ENCODE measurements around the gene NAA30. TPM values are rescaled to one million over a fixed set of nuclear protein-coding genes. Genes with fewer than 3 reads are reported as not detected.

The NAA30 gene
- total and polyA plus RNA-seq, 2 of the 8 experiments (the other 6 are each of a cell fraction or from before 2014, with no cell fraction given) = 4.2 to 21.9 TPM

DNA sequence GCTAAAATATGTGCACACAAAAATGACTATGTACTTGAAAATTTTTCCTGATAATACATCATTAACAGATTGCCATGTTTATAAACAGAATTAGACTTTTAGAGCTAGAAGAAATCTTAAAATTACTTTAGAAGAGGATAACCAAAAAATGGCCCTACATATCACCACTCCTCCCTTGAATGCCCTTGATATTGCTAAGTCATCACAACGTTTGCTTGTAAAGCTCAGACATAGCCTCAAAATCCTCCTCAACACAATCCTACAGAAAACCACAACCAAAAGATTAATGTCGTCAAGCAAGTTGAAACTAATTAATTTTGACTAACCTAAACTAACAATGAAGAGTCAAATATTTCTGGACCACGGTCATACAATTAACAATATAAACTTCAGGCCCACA is 19.4 kb upstream of the NAA30 start:
- H3K27ac ChIP-seq (ENCODE audit: low read depth, low read length) = no peak overlapping the region
- no peak overlapping the region for H2AFZ ChIP-seq (ENCODE audit: low read length)
- H4K8ac ChIP-seq (ENCODE audit: extremely low read depth, insufficient read depth, low read length) = no peak overlapping the region
- H4K91ac ChIP-seq (replicated peaks; ENCODE audit: insufficient read length, low read length) = no peak overlapping the region
- no peak overlapping the region for H2AK5ac ChIP-seq (ENCODE audit: low read depth, low read length)
- 0 out of 7 replicates have a peak, but pooled peaks cover 0 to 2% (median 0%) of the 10 kb centered on the region in 4 experiments for H3K4me1 ChIP-seq (replicated peaks in 1 of 4; ENCODE audit: control insufficient read depth in 3 of 4, insufficient read depth in 4 of 4, low read length in 3 of 4)
- H4K5ac ChIP-seq (ENCODE audit: insufficient read length, low read depth, low read length) = no peak overlapping the region
- no peak overlapping the region for H2BK120ac ChIP-seq (replicated peaks; ENCODE audit: low read depth, low read length)
- no peak overlapping the region for H3K18ac ChIP-seq (ENCODE audit: extremely low read depth, low read length)
- H3K4ac ChIP-seq (replicated peaks; ENCODE audit: insufficient read length, low read depth, low read length) = no peak overlapping the region
- no peak overlapping the region for H2BK12ac ChIP-seq (ENCODE audit: low read depth, low read length)
- no peak for FAIRE-seq
- H3K14ac ChIP-seq (ENCODE audit: insufficient read length) = no peak overlapping the region
- H3K4me2 ChIP-seq (ENCODE audit: insufficient read depth in 1 of 2, low read depth in 2 of 2, low read length in 2 of 2) = no peak overlapping the region
- WGBS, 2 experiments (ENCODE audit: extremely low coverage in 1 of 2, insufficient coverage in 1 of 2, insufficient read length in 1 of 2, insufficient replicate concordance in 2 of 2, low coverage in 1 of 2, low lambda C conversion rate in 2 of 2, missing lambda C conversion rate in 1 of 2) = 60% methylated on average over 3 of the region's 3 CpGs; no CpG with 5 or more reads in 1 of the 2 experiments
- no peaks in the 10 kb centered on the region for H3K36me3 ChIP-seq (ENCODE audit: control insufficient read depth in 2 of 4, insufficient read depth in 4 of 4, low read length in 3 of 4)
- TF ChIP-seq SP2 (IDR thresholded peaks at IDR 0.05; ENCODE audit: low read length) = no peak
- H3K27me3 ChIP-seq (replicated peaks in 1 of 4; ENCODE audit: control insufficient read depth in 3 of 4, extremely low read depth in 1 of 4, insufficient read depth in 3 of 4, low read length in 3 of 4) = no peaks in the 10 kb centered on the region
- H3K79me1 ChIP-seq (ENCODE audit: low read depth, low read length) = no peaks in the 10 kb centered on the region
- H3K56ac ChIP-seq (replicated peaks; ENCODE audit: insufficient read length, low read depth, low read length) = no peak overlapping the region
- no peaks in the 10 kb centered on the region for H4K20me1 ChIP-seq (replicated peaks in 1 of 2; ENCODE audit: control insufficient read depth in 1 of 2, insufficient read depth in 2 of 2, low read length in 2 of 2)
- H3K79me2 ChIP-seq (ENCODE audit: control insufficient read depth in 1 of 2, insufficient read depth in 2 of 2, low read length in 2 of 2) = no peaks in the 10 kb centered on the region
- H3K9ac ChIP-seq (replicated peaks in 1 of 4; ENCODE audit: extremely low read depth in 1 of 4, low read depth in 3 of 4, low read length in 3 of 4) = no peak overlapping the region
- ChIA-PET CTCF (ENCODE audit: partially characterized antibody) (interaction anchor here (0.9 to 1.0 kb wide), 3 partner anchors 12 to 156 kb away, joined by 3 read pairs; no protein-coding TSS in a partner anchor), POLR2A (ENCODE audit: partially characterized antibody) (interaction anchor here (1.0 kb wide), 1 partner anchor 19 kb away, joined by 3 read pairs; no protein-coding TSS in a partner anchor)
- DNase-seq (ENCODE audit: low read depth in 1 of 2, low spot score in 2 of 2) = no peak
- H2BK20ac ChIP-seq (ENCODE audit: low read length) = no peak overlapping the region
- H3K4me3 ChIP-seq (ENCODE audit: extremely low read depth in 1 of 4, insufficient read depth in 2 of 4, low read depth in 3 of 4, low read length in 4 of 4) = no peak overlapping the region
- no peaks in the 10 kb centered on the region for H3K23me2 ChIP-seq (ENCODE audit: low read depth, low read length)
- no peak overlapping the region for H2BK15ac ChIP-seq (ENCODE audit: low read length)
- no peak overlapping the region for H3K23ac ChIP-seq (ENCODE audit: insufficient read length)
- H2BK5ac ChIP-seq (ENCODE audit: low read depth, low read length) = no peak overlapping the region
- no peaks in the 10 kb centered on the region for H3K9me3 ChIP-seq (ENCODE audit: insufficient read depth in 2 of 2, low read depth in 1 of 2, low read length in 1 of 2)

All from H1 (cell line).